Testis (tissue), 2 donors: Measurements from ENCODE around the gene FBXL14.

Source experiments
- POLR2A ChIP-seq: fragments of 450-650 bp; IDR thresholded peaks from one replicate; pipeline ENCODE4 v1.6.1; 2017; ENCODE audit warnings: antibody characterized with exemption, mild to moderate bottlenecking, moderate library complexity
- TF ChIP-seq, protein P1 (sequence below), 3 experiments: fragments of 450-650 bp in 2 of 3; fragments of 200-600 bp in 1 of 3; sonication (generic) in 1 of 3; IDR thresholded peaks; one replicate each; pipeline ENCODE4 v1.5.1; 2016 to 2019; ENCODE audit warnings: antibody characterized with exemption in 3 of 3, mild to moderate bottlenecking in 2 of 3, moderate library complexity in 1 of 3

- TF ChIP-seq, protein P1, sequence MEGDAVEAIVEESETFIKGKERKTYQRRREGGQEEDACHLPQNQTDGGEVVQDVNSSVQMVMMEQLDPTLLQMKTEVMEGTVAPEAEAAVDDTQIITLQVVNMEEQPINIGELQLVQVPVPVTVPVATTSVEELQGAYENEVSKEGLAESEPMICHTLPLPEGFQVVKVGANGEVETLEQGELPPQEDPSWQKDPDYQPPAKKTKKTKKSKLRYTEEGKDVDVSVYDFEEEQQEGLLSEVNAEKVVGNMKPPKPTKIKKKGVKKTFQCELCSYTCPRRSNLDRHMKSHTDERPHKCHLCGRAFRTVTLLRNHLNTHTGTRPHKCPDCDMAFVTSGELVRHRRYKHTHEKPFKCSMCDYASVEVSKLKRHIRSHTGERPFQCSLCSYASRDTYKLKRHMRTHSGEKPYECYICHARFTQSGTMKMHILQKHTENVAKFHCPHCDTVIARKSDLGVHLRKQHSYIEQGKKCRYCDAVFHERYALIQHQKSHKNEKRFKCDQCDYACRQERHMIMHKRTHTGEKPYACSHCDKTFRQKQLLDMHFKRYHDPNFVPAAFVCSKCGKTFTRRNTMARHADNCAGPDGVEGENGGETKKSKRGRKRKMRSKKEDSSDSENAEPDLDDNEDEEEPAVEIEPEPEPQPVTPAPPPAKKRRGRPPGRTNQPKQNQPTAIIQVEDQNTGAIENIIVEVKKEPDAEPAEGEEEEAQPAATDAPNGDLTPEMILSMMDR (IDR thresholded peaks at IDR 0.05), result no peak
- TF ChIP-seq POLR2A, result no peak
These were observed 29.2 kb downstream of the FBXL14 start for GRCh38 chr12:1565172-1565571.
